ENCODE results near the gene MICB.

- TF ChIP-seq REST (IDR thresholded peaks at IDR 0.05; ENCODE audit: low read depth): no peak
- TF ChIP-seq RAD21 (IDR thresholded peaks at IDR 0.05; ENCODE audit: low read depth): no peak
- no peak for TF ChIP-seq CEBPB (IDR thresholded peaks at IDR 0.05)
- no peak for TF ChIP-seq NFIC (IDR thresholded peaks at IDR 0.05)
- no peak for TF ChIP-seq EP300 (IDR thresholded peaks at IDR 0.05; ENCODE audit: borderline replicate concordance)
- no peak for TF ChIP-seq TEAD4 (IDR thresholded peaks at IDR 0.05)
- TF ChIP-seq CREB1 (IDR thresholded peaks at IDR 0.05; ENCODE audit: low read depth): no peak
- TF ChIP-seq TCF12 (IDR thresholded peaks at IDR 0.05; ENCODE audit: low read depth): no peak
- TF ChIP-seq MAX (IDR thresholded peaks at IDR 0.05): no peak
- no peak for TF ChIP-seq TAF1 (IDR thresholded peaks at IDR 0.05; ENCODE audit: low read depth)
- TF ChIP-seq FOXM1 (IDR thresholded peaks at IDR 0.05; ENCODE audit: borderline replicate concordance, low read depth): no peak
- TF ChIP-seq USF1 (IDR thresholded peaks at IDR 0.05): no peak
- TF ChIP-seq YY1 (IDR thresholded peaks at IDR 0.05; ENCODE audit: low read depth): no peak
Observed at GRCh38 chr6:31528821-31529328, 30.9 kb downstream of the MICB start, which contains the start of gene MCCD1.

All from Ishikawa (cell line).